Neural crest cell (in vitro differentiated cells): ENCODE measurements around the gene IQCN. TPM values are rescaled to one million over a fixed set of nuclear protein-coding genes. Genes with fewer than 3 reads are reported as not detected.

Source experiments
- DNase-seq: peaks from one replicate; pipeline ENCODE4 v3.0.0; 2021; ENCODE audit warnings: low read depth, mixed read lengths, low spot score
- H3K27ac Mint-ChIP-seq: one replicate; pipeline ENCODE4 v1.8.0; 2021; ENCODE audit warnings: mild to moderate bottlenecking, mixed read lengths; ENCODE audit not compliant: unreplicated experiment
- H3K27me3 Mint-ChIP-seq: 2 replicates; pipeline ENCODE4 v1.8.0; 2021; ENCODE audit warnings: low read depth, mild to moderate bottlenecking, mixed read lengths
- H3K36me3 Mint-ChIP-seq: 2 replicates; pipeline ENCODE4 v1.8.0; 2021; ENCODE audit warnings: low read depth, mild to moderate bottlenecking, mixed read lengths
- H3K4me1 Mint-ChIP-seq: 2 replicates; pipeline ENCODE4 v1.8.0; 2021; ENCODE audit warnings: mixed read lengths
- H3K4me3 Mint-ChIP-seq: one replicate; pipeline ENCODE4 v1.8.0; 2021; ENCODE audit warnings: mild to moderate bottlenecking, mixed read lengths
- H3K9me3 Mint-ChIP-seq: 2 replicates; pipeline ENCODE4 v1.8.0; 2021; ENCODE audit warnings: mixed read lengths
- CTCF ChIP-seq: fragments of 200-600 bp; sonication (generic); conservative IDR thresholded peaks from 2 replicates; pipeline ENCODE4 v1.5.0; 2021; ENCODE audit warnings: antibody characterized with exemption, mild to moderate bottlenecking
- total RNA-seq: library from RNA; stranded (reverse); gene quantifications from 2 replicates; pipeline ENCODE4 v1.2.1, GENCODE V29; 2021

IQCN gene
- total RNA-seq, 1 donor from 2014 or later: 2.2 TPM

GRCh38 chr19:18230941-18231734, 43.1 kb downstream of the IQCN start:
- H3K9me3 Mint-ChIP-seq: no peaks in the 10 kb centered on the region
- DNase-seq: no peak
- H3K4me3 Mint-ChIP-seq: no peak overlapping the region
- no peaks in the 10 kb centered on the region for H3K36me3 Mint-ChIP-seq
- H3K27ac Mint-ChIP-seq: no peak overlapping the region
- H3K4me1 Mint-ChIP-seq: peaks cover 6% of the 10 kb centered on the region
- no peak for TF ChIP-seq CTCF
- H3K27me3 Mint-ChIP-seq: peaks cover 83% of the 10 kb centered on the region

GRCh38 chr19:18229915-18230314, 44.3 kb downstream of the IQCN start:
- no peak for DNase-seq
- H3K9me3 Mint-ChIP-seq: no peaks in the 10 kb centered on the region
- H3K4me1 Mint-ChIP-seq: peaks cover 6% of the 10 kb centered on the region
- TF ChIP-seq CTCF: no peak
- no peaks in the 10 kb centered on the region for H3K36me3 Mint-ChIP-seq
- peaks cover 83% of the 10 kb centered on the region for H3K27me3 Mint-ChIP-seq
- H3K27ac Mint-ChIP-seq: no peak overlapping the region
- H3K4me3 Mint-ChIP-seq: no peak overlapping the region

GRCh38 chr19:18229474-18229873, 44.8 kb downstream of the IQCN start:
- no peak overlapping the region for H3K4me3 Mint-ChIP-seq
- H3K4me1 Mint-ChIP-seq: peaks cover 9% of the 10 kb centered on the region
- H3K27ac Mint-ChIP-seq: no peak overlapping the region
- peaks cover 83% of the 10 kb centered on the region for H3K27me3 Mint-ChIP-seq
- TF ChIP-seq CTCF: peak; percentile 58
- H3K36me3 Mint-ChIP-seq: no peaks in the 10 kb centered on the region
- DNase-seq: no peak
- no peaks in the 10 kb centered on the region for H3K9me3 Mint-ChIP-seq

- peaks cover 2% of the 10 kb centered on the region for H3K9me3 Mint-ChIP-seq
- peaks cover 77% of the 10 kb centered on the region for H3K27me3 Mint-ChIP-seq
- peaks cover 13% of the 10 kb centered on the region for H3K4me1 Mint-ChIP-seq
These were observed 46.4 kb downstream of the IQCN start for GRCh38 chr19:18227781-18228271.

More at GRCh38 chr19:18227781-18228271, 46.4 kb downstream of the IQCN start:
- TF ChIP-seq CTCF: no peak
- Mint-ChIP-seq H3K36me3 (no peaks in the 10 kb centered on the region), H3K27ac (no peak overlapping the region), H3K4me3 (no peak overlapping the region)
- DNase-seq: no peak
